B cell (primary cell): Measurements from ENCODE around the gene DONSON. TPM values are rescaled to one million over a fixed set of nuclear protein-coding genes. Genes with fewer than 3 reads are reported as not detected.
A peak's percentile ranks its signal among the peaks of the same experiment; 100 is the strongest.

Experiments
- ATAC-seq: fragments of 200-7000 bp; cut with Tn5 transposase; one replicate; pipeline ENCODE4 v1.10.0; 2021; ENCODE audit warnings: low read depth, mild to moderate bottlenecking, moderate number of reproducible peaks, moderate library complexity
- CTCF ChIA-PET: fragments of 350-600 bp; sonication (Branson Sonifier 250); formaldehyde crosslinking; loops from one replicate; lab custom pipeline; 2021; ENCODE audit warnings: antibody characterized with exemption, inconsistent platforms; lab: Charles Lee
- POLR2A ChIA-PET: fragments of 350-600 bp; sonication (Branson Sonifier 250); formaldehyde crosslinking; loops from one replicate; lab custom pipeline; 2021; ENCODE audit warnings: antibody characterized with exemption; lab: Charles Lee
- DNase-seq: peaks from one replicate; pipeline ENCODE4 v3.0.0; 2013
- H2AFZ ChIP-seq: 2 replicates; pipeline ENCODE4 v1.6.1; 2012; ENCODE audit warnings: mild to moderate bottlenecking, low read depth, low read length; ENCODE audit not compliant: insufficient read depth, poor library complexity, severe bottlenecking
- H3K27ac ChIP-seq, 2 donors: 1 replicate in 1 of 2; 2 replicates in 1 of 2; pipeline ENCODE4 v1.5.1; 2012 to 2013; ENCODE audit warnings: low read length in 2 of 2, mild to moderate bottlenecking in 2 of 2, moderate library complexity in 1 of 2
- H3K27me3 ChIP-seq, 4 experiments: fragments of 200-600 bp in 1 of 4; sonication (generic) in 1 of 4; replicated peaks in 1 of 4; 1 replicate in 2 of 4; 2 replicates in 2 of 4; pipeline versions ENCODE4 v1.6.1 to v1.7.0; 2013 to 2016; ENCODE audit warnings: low read length in 3 of 4, mild to moderate bottlenecking in 2 of 4, mixed read lengths in 1 of 4, moderate library complexity in 1 of 4; ENCODE audit not compliant: insufficient read depth in 4 of 4, control insufficient read depth in 3 of 4; ENCODE audit errors: control extremely low read depth in 1 of 4
- H3K36me3 ChIP-seq, 2 experiments: replicated peaks in 1 of 2; 1 replicate in 1 of 2; 2 replicates in 1 of 2; pipeline versions ENCODE4 v1.6.1 to v1.7.1; 2013; ENCODE audit warnings: low read length in 1 of 2; ENCODE audit not compliant: insufficient read depth in 2 of 2, control insufficient read depth in 1 of 2; ENCODE audit errors: control extremely low read depth in 1 of 2, extremely low read depth in 1 of 2
- H3K4me1 ChIP-seq, 2 donors: fragments of 200-600 bp in 1 of 2; sonication (generic) in 1 of 2; 1 replicate in 1 of 2; 2 replicates in 1 of 2; pipeline versions ENCODE4 v1.5.1 to v1.6.1; 2013 to 2017; ENCODE audit warnings: low read length in 2 of 2; ENCODE audit not compliant: control insufficient read depth in 2 of 2, insufficient read depth in 2 of 2
- H3K4me2 ChIP-seq: replicated peaks from 2 replicates; pipeline ENCODE3; 2012; ENCODE audit warnings: mild to moderate bottlenecking, low read depth, low read length; ENCODE audit not compliant: poor library complexity, severe bottlenecking
- H3K4me3 ChIP-seq, 5 experiments: fragments of 200-600 bp in 1 of 5; sonication (generic) in 1 of 5; 1 replicate in 3 of 5; 2 replicates in 2 of 5; pipeline versions ENCODE4 v1.5.1 to v1.7.0; 2011 to 2016; ENCODE audit warnings: low read length in 4 of 5, mild to moderate bottlenecking in 4 of 5, low read depth in 2 of 5, control low read depth in 1 of 5, moderate library complexity in 1 of 5; ENCODE audit not compliant: insufficient read depth in 1 of 5; ENCODE audit errors: control extremely low read depth in 1 of 5, extremely low read depth in 1 of 5
- H3K79me2 ChIP-seq: fragments of 200-600 bp; sonication (generic); one replicate; pipeline ENCODE4 v1.6.0; 2016; ENCODE audit warnings: low read length; ENCODE audit not compliant: control insufficient read depth, insufficient read depth
- H3K9ac ChIP-seq: fragments of 200-600 bp; sonication (generic); 2 replicates; pipeline ENCODE4 v1.6.1; 2017; ENCODE audit warnings: mild to moderate bottlenecking, low read length, moderate library complexity
- H3K9me3 ChIP-seq, 3 donors: one replicate each; pipeline versions ENCODE4 v1.6.1 to v1.7.1; 2013; ENCODE audit warnings: low read length in 2 of 3; ENCODE audit not compliant: control insufficient read depth in 2 of 3, insufficient read depth in 1 of 3; ENCODE audit errors: control extremely low read depth in 1 of 3
- H4K20me1 ChIP-seq: 2 replicates; pipeline ENCODE4 v1.6.0; 2012; ENCODE audit warnings: mild to moderate bottlenecking, low read length; ENCODE audit not compliant: insufficient read depth, control insufficient read depth, poor library complexity, severe bottlenecking
- H3K27ac Mint-ChIP-seq: one replicate; pipeline ENCODE4 v1.8.0; 2021; ENCODE audit warnings: mixed read lengths
- H3K27me3 Mint-ChIP-seq: one replicate; pipeline ENCODE4 v1.8.0; 2021; ENCODE audit warnings: mixed read lengths
- H3K4me1 Mint-ChIP-seq: one replicate; pipeline ENCODE4 v1.8.0; 2021; ENCODE audit warnings: mixed read lengths
- H3K4me3 Mint-ChIP-seq: one replicate; pipeline ENCODE4 v1.8.0; 2021; ENCODE audit warnings: mixed read lengths
- H3K9me3 Mint-ChIP-seq: one replicate; pipeline ENCODE4 v1.8.0; 2022; ENCODE audit warnings: mixed read lengths; ENCODE audit not compliant: insufficient read depth
- EZH2 ChIP-seq: IDR thresholded peaks from 2 replicates; pipeline ENCODE4 v1.6.1; 2012; ENCODE audit warnings: borderline replicate concordance, low read depth, mild to moderate bottlenecking, moderate library complexity, low read length; ENCODE audit not compliant: insufficient read depth, poor library complexity, severe bottlenecking
- WGBS: methylation state at CpG from one replicate; pipeline ENCODE4 v1.1.5; 2013; ENCODE audit warnings: missing lambda C conversion rate; ENCODE audit not compliant: insufficient coverage; 5-methylcytosine and 5-hydroxymethylcytosine counted together
- intact Hi-C: fragments of 100-400 bp; cut with micrococcal nuclease; formaldehyde crosslinking; loops from one replicate; pipeline ENCODE4 v1.10.0; 2022
- polyA plus RNA-seq: library from polyadenylated mRNA; depleted of rRNA; stranded (reverse); fragments of >200 nt; gene quantifications from 2 replicates; pipeline ENCODE4 v1.2.3, GENCODE V29; 2012
- total RNA-seq, 2 donors: library from RNA; stranded (reverse); fragments of 120-200 nt in 1 of 2; gene quantifications; 1 replicate in 1 of 2; 2 replicates in 1 of 2; pipeline versions ENCODE4 v1.2.3 to v1.2.4, GENCODE V29; 2013 to 2022
- TF ChIP-seq, protein P1 (sequence below): fragments of 200-600 bp; IDR thresholded peaks from one replicate; pipeline ENCODE4 v1.8.0; 2022; ENCODE audit warnings: antibody characterized with exemption, mild to moderate bottlenecking

The DONSON gene
- total and polyA plus RNA-seq, 2 donors (not counting 1 experiment from before 2014, with no cell fraction given): 6.2 to 6.3 TPM

DNA sequence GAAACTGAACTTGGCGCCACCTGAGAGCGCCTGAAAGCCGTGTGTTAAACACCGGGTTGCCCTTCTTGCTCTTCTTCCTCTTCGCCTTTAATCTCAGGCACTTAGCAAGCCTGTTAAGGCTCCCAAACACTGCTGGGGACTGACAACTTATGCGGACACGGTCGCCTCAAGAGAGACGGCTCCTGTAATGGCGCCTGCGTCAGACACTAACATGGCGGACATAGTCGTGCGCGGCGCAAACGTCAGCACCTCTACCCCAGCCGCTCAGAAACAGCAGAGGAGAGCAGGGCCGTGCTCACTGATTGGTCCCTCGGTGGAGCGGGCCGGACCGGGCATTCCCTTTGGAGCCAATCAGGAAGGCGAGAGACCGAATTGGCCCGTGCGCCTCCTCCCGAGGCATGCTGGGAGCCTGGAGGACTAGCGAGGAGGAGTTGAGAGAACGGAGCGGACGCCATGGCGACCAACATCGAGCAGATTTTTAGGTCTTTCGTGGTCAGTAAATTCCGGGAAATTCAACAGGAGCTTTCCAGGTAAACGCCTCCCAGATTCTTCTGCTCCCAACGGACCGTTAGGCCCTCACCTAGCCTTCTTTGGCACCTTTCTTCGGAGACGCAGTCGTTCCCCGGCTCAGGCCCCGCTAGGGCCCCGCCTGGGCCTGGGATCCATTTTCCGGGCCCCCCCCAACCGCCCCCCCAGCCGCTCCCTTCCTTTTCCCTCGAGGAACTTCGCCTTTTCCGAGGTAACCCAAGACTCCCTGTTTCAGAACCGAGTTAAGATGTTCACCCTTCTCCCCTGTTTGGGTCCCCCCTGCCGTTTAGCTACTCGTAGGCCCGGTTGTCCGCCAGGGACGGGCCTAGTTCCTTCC lies 45.6 kb downstream of the DONSON start, which contains the start of gene SON:
Gene SON (plus strand): TSS at position 399 of the 865 bp plus-strand sequence. CDS start 55 bp downstream, at position 454.
- Mint-ChIP-seq H3K9me3 (no peaks in the 10 kb centered on the region), H3K27me3 (no peaks in the 10 kb centered on the region), H3K4me1 (peaks cover 43% of the 10 kb centered on the region), H3K27ac (peak within 1 kb of the TSS; percentile 99), H3K4me3 (peak within 1 kb of the TSS; percentile 97)
- H3K9ac ChIP-seq: peak within 1 kb of the TSS; percentile 98
- H3K27ac ChIP-seq: peak within 1 kb of the TSS; percentile 96 to 99
- ChIA-PET POLR2A (interaction anchor here (1.0 to 3.3 kb wide), 5 partner anchors 46 to 286 kb away, joined by 3 to 41 read pairs (median 7); partner anchors contain the start of genes DNAJC28, DONSON and TMEM50B), CTCF (interaction anchor here (0.5 to 1.2 kb wide), 3 partner anchors 14 to 138 kb away, joined by 3 to 4 read pairs (median 3); partner anchors contain the start of gene TMEM50B)
- TF ChIP-seq EZH2: no peak
- TF ChIP-seq, protein P1, sequence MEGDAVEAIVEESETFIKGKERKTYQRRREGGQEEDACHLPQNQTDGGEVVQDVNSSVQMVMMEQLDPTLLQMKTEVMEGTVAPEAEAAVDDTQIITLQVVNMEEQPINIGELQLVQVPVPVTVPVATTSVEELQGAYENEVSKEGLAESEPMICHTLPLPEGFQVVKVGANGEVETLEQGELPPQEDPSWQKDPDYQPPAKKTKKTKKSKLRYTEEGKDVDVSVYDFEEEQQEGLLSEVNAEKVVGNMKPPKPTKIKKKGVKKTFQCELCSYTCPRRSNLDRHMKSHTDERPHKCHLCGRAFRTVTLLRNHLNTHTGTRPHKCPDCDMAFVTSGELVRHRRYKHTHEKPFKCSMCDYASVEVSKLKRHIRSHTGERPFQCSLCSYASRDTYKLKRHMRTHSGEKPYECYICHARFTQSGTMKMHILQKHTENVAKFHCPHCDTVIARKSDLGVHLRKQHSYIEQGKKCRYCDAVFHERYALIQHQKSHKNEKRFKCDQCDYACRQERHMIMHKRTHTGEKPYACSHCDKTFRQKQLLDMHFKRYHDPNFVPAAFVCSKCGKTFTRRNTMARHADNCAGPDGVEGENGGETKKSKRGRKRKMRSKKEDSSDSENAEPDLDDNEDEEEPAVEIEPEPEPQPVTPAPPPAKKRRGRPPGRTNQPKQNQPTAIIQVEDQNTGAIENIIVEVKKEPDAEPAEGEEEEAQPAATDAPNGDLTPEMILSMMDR: no peak
- intact Hi-C loops: loop anchor here (1.0 to 5.0 kb wide), 7 partner anchors 45 to 1074 kb away; partner anchors contain the start of genes CFAP298, DNAJC28, DONSON and RCAN1
- no peaks in the 10 kb centered on the region for H3K9me3 ChIP-seq
- no peaks in the 10 kb centered on the region for H3K27me3 ChIP-seq
- H3K79me2 ChIP-seq: peaks cover 88% of the 10 kb centered on the region
- peak within 1 kb of the TSS; percentile 69 to 99 (median 89) for H3K4me3 ChIP-seq
- ATAC-seq: peak; percentile 88
- under 1% methylated on average over 56 of the region's 57 CpGs for WGBS
- H3K4me2 ChIP-seq: peak within 1 kb of the TSS; percentile 82
- H2AFZ ChIP-seq: peak within 1 kb of the TSS; percentile 78
- peaks cover 2 to 22% of the 10 kb centered on the region in 2 experiments for H3K36me3 ChIP-seq
- peaks cover 45% of the 10 kb centered on the region for H4K20me1 ChIP-seq
- peaks cover 17 to 31% of the 10 kb centered on the region in 2 donors for H3K4me1 ChIP-seq
- DNase-seq: peak; percentile 98
